IMR-90 (cell line): ENCODE measurements around the gene BTBD9.

Experiments
- BHLHE40 ChIP-seq: fragments of 150-350 bp; IDR thresholded peaks from 2 replicates; pipeline ENCODE4 v1.6.1; 2016; ENCODE audit warnings: mild to moderate bottlenecking, low read depth, low read length
- CEBPB ChIP-seq: IDR thresholded peaks from 2 replicates; pipeline ENCODE4 v1.6.1; 2012; ENCODE audit warnings: low read depth, low read length, improper control_type of control experiment
- FOS ChIP-seq: fragments of 150-350 bp; IDR thresholded peaks from 2 replicates; pipeline ENCODE4 v1.6.1; 2016; ENCODE audit warnings: low read depth, low read length
- MAFK ChIP-seq: IDR thresholded peaks from 2 replicates; pipeline ENCODE4 v1.6.1; 2012; ENCODE audit warnings: low read depth, low read length, improper control_type of control experiment
- MAZ ChIP-seq: IDR thresholded peaks from 2 replicates; pipeline ENCODE4 v1.6.1; 2012; ENCODE audit warnings: low read depth, mild to moderate bottlenecking, low read length, improper control_type of control experiment, moderate library complexity, borderline replicate concordance
- MXI1 ChIP-seq: IDR thresholded peaks from 2 replicates; pipeline ENCODE4 v1.6.1; 2012; ENCODE audit warnings: low read depth, mild to moderate bottlenecking, low read length, moderate library complexity, borderline replicate concordance
- POLR2A ChIP-seq: IDR thresholded peaks from 2 replicates; pipeline ENCODE4 v1.6.1; 2012; ENCODE audit warnings: mild to moderate bottlenecking, low read depth, low read length
- RAD21 ChIP-seq: IDR thresholded peaks from 2 replicates; pipeline ENCODE4 v1.6.1; 2012; ENCODE audit warnings: low read length, improper control_type of control experiment
- RCOR1 ChIP-seq: IDR thresholded peaks from 2 replicates; pipeline ENCODE4 v1.6.1; 2012; ENCODE audit warnings: mild to moderate bottlenecking, low read length, improper control_type of control experiment; ENCODE audit not compliant: insufficient replicate concordance
- SMC3 ChIP-seq: fragments of 150-350 bp; IDR thresholded peaks from 2 replicates; pipeline ENCODE4 v1.6.1; 2016; ENCODE audit warnings: low read depth, mild to moderate bottlenecking, antibody characterized with exemption, low read length, moderate library complexity
- TF ChIP-seq, protein P1 (sequence below): fragments of 150-350 bp; IDR thresholded peaks from 2 replicates; pipeline ENCODE4 v1.6.1; 2016; ENCODE audit warnings: low read depth, mild to moderate bottlenecking, low read length, moderate library complexity, borderline replicate concordance
- TF ChIP-seq, protein P2 (sequence below): conservative IDR thresholded peaks from 2 replicates; pipeline ENCODE4 v1.5.1; 2012; ENCODE audit warnings: mild to moderate bottlenecking, low read depth, low read length, improper control_type of control experiment
- TF ChIP-seq, protein P3 (sequence below): fragments of 150-350 bp; IDR thresholded peaks from 2 replicates; pipeline ENCODE4 v1.6.1; 2017; ENCODE audit warnings: mild to moderate bottlenecking, antibody characterized with exemption, low read length, low read depth

DNA sequence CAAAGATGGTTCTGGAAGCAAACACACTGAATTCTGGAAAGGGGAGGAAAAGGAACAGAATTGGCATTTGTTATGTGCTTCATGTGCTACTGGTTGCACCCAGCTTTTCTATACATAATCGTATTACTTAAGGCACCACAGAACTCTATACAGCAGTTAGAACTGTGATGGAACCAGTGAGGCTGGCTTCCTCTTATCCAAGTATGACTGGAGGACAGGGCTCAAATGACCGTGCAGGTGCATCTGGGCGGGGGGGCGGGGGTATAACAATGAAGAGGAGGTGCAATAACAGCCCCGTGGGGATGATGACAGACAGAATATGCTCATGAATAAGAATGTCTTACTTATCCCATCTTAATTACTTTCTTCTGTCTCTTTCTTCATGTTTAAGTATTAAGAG, 144.2 kb downstream of the BTBD9 start:
- TF ChIP-seq, protein P1, sequence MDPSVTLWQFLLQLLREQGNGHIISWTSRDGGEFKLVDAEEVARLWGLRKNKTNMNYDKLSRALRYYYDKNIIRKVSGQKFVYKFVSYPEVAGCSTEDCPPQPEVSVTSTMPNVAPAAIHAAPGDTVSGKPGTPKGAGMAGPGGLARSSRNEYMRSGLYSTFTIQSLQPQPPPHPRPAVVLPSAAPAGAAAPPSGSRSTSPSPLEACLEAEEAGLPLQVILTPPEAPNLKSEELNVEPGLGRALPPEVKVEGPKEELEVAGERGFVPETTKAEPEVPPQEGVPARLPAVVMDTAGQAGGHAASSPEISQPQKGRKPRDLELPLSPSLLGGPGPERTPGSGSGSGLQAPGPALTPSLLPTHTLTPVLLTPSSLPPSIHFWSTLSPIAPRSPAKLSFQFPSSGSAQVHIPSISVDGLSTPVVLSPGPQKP: no peak
- TF ChIP-seq RCOR1 (no peak), FOS (no peak), POLR2A (no peak), RAD21 (no peak), SMC3 (no peak), MAFK (no peak), CEBPB (no peak), MXI1 (no peak), MAZ (no peak), BHLHE40 (no peak)
- TF ChIP-seq, protein P2, sequence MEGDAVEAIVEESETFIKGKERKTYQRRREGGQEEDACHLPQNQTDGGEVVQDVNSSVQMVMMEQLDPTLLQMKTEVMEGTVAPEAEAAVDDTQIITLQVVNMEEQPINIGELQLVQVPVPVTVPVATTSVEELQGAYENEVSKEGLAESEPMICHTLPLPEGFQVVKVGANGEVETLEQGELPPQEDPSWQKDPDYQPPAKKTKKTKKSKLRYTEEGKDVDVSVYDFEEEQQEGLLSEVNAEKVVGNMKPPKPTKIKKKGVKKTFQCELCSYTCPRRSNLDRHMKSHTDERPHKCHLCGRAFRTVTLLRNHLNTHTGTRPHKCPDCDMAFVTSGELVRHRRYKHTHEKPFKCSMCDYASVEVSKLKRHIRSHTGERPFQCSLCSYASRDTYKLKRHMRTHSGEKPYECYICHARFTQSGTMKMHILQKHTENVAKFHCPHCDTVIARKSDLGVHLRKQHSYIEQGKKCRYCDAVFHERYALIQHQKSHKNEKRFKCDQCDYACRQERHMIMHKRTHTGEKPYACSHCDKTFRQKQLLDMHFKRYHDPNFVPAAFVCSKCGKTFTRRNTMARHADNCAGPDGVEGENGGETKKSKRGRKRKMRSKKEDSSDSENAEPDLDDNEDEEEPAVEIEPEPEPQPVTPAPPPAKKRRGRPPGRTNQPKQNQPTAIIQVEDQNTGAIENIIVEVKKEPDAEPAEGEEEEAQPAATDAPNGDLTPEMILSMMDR: no peak
- TF ChIP-seq, protein P3, sequence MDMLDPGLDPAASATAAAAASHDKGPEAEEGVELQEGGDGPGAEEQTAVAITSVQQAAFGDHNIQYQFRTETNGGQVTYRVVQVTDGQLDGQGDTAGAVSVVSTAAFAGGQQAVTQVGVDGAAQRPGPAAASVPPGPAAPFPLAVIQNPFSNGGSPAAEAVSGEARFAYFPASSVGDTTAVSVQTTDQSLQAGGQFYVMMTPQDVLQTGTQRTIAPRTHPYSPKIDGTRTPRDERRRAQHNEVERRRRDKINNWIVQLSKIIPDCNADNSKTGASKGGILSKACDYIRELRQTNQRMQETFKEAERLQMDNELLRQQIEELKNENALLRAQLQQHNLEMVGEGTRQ: no peak
